GM23338 (cell line): ENCODE results near the gene COX11. TPM values are rescaled to one million over a fixed set of nuclear protein-coding genes. Genes with fewer than 3 reads are reported as not detected.

Source experiments
- ATAC-seq: fragments of 200-7000 bp; cut with Tn5 transposase; 3 replicates; pipeline ENCODE4 v1.9.1; 2020
- DNase-seq: peaks from one replicate; pipeline ENCODE4 v3.0.0-alpha.2; 2015; ENCODE audit warnings: low spot score
- H2AFZ ChIP-seq: fragments of 200-600 bp; sonication (generic); 2 replicates; pipeline ENCODE4 v1.8.0; 2016; ENCODE audit warnings: antibody characterized with exemption, mild to moderate bottlenecking, moderate library complexity
- H3F3A ChIP-seq: fragments of 200-600 bp; sonication (generic); replicated peaks from 2 replicates; pipeline ENCODE4 v1.8.0; 2017; ENCODE audit warnings: antibody characterized with exemption, mixed run types, low read depth
- H3K27ac ChIP-seq: fragments of 200-600 bp; sonication (generic); 2 replicates; pipeline ENCODE4 v1.6.1; 2016; ENCODE audit warnings: low read depth
- H3K27me3 ChIP-seq: fragments of 200-600 bp; sonication (generic); 2 replicates; pipeline ENCODE4 v1.8.0; 2016; ENCODE audit warnings: mild to moderate bottlenecking, mixed run types, moderate library complexity; ENCODE audit not compliant: insufficient read depth
- H3K36me3 ChIP-seq: fragments of 200-600 bp; sonication (generic); 2 replicates; pipeline ENCODE4 v1.8.0; 2016; ENCODE audit warnings: mild to moderate bottlenecking; ENCODE audit not compliant: insufficient read depth
- H3K4me1 ChIP-seq: fragments of 200-600 bp; sonication (generic); 2 replicates; pipeline ENCODE4 v1.8.0; 2016; ENCODE audit warnings: mild to moderate bottlenecking, moderate library complexity; ENCODE audit not compliant: insufficient read depth
- H3K4me2 ChIP-seq: fragments of 200-600 bp; sonication (generic); 2 replicates; pipeline ENCODE4 v1.7.1; 2017; ENCODE audit warnings: mixed run types
- H3K4me3 ChIP-seq: fragments of 200-600 bp; sonication (generic); 2 replicates; pipeline ENCODE4 v1.6.1; 2016; ENCODE audit warnings: mixed run types
- H3K79me2 ChIP-seq: fragments of 200-600 bp; sonication (generic); replicated peaks from 2 replicates; pipeline ENCODE4 v1.8.0; 2017; ENCODE audit warnings: mild to moderate bottlenecking; ENCODE audit not compliant: insufficient read depth
- H3K9me2 ChIP-seq: fragments of 200-600 bp; sonication (generic); 2 replicates; pipeline ENCODE4 v1.8.0; 2017; ENCODE audit not compliant: insufficient read depth
- H4K20me1 ChIP-seq: fragments of 200-600 bp; sonication (generic); replicated peaks from 2 replicates; pipeline ENCODE4 v1.8.0; 2017; ENCODE audit warnings: mild to moderate bottlenecking; ENCODE audit not compliant: insufficient read depth
- H3K27ac Mint-ChIP-seq: 2 replicates; pipeline ENCODE4 v1.8.0; 2020; ENCODE audit warnings: inconsistent platforms, mild to moderate bottlenecking, moderate library complexity, mixed read lengths
- H3K27me3 Mint-ChIP-seq: 3 replicates; pipeline ENCODE4 v1.8.0; 2022; ENCODE audit warnings: low read depth, mild to moderate bottlenecking, moderate library complexity, mixed read lengths, inconsistent platforms; ENCODE audit not compliant: insufficient read depth, poor library complexity
- H3K36me3 Mint-ChIP-seq: 3 replicates; pipeline ENCODE4 v1.8.0; 2021; ENCODE audit warnings: low read depth, mild to moderate bottlenecking, inconsistent platforms, moderate library complexity, mixed read lengths
- H3K4me1 Mint-ChIP-seq: 3 replicates; pipeline ENCODE4 v1.8.0; 2020; ENCODE audit warnings: mild to moderate bottlenecking, inconsistent platforms, mixed read lengths
- H3K4me3 Mint-ChIP-seq: 3 replicates; pipeline ENCODE4 v1.8.0; 2021; ENCODE audit warnings: moderate library complexity, mild to moderate bottlenecking, inconsistent platforms, mixed read lengths
- H3K9me3 Mint-ChIP-seq: 3 replicates; pipeline ENCODE4 v1.8.0; 2020; ENCODE audit warnings: moderate library complexity, mild to moderate bottlenecking, inconsistent platforms, mixed read lengths
- CREB1 ChIP-seq: fragments of 250-450 bp; sonication (Bioruptor Pico); IDR thresholded peaks from 2 replicates; pipeline ENCODE4 v1.5.0; 2020; ENCODE audit warnings: low read depth, mild to moderate bottlenecking, moderate library complexity
- CTCF ChIP-seq, 2 experiments: fragments of 200-600 bp in 1 of 2; sonication (generic) in 1 of 2; conservative IDR thresholded peaks; 2 replicates each; pipeline versions ENCODE4 v1.5.1 to v1.6.1; 2016 to 2017; ENCODE audit warnings: antibody characterized with exemption in 2 of 2, low read depth in 2 of 2, mild to moderate bottlenecking in 2 of 2, moderate library complexity in 1 of 2
- ETS1 ChIP-seq: IDR thresholded peaks from 2 replicates; pipeline ENCODE4 v1.6.1; 2016; ENCODE audit warnings: antibody characterized with exemption
- EZH2 ChIP-seq: fragments of 200-600 bp; sonication (generic); IDR thresholded peaks from one replicate; pipeline ENCODE4 v1.8.0; 2017; ENCODE audit warnings: antibody characterized with exemption, mild to moderate bottlenecking, low read depth; ENCODE audit not compliant: unreplicated experiment
- EZH2phosphoT487 ChIP-seq: fragments of 200-600 bp; sonication (generic); IDR thresholded peaks from one replicate; pipeline ENCODE4 v1.8.1; 2018; ENCODE audit warnings: antibody characterized with exemption; ENCODE audit not compliant: unreplicated experiment
- JUNB ChIP-seq: IDR thresholded peaks from one replicate; pipeline ENCODE4 v1.6.1; 2016; ENCODE audit warnings: antibody characterized with exemption; ENCODE audit not compliant: unreplicated experiment
- NANOG ChIP-seq: IDR thresholded peaks from 2 replicates; pipeline ENCODE4 v1.6.1; 2016; ENCODE audit warnings: antibody characterized with exemption, borderline replicate concordance
- POLR2AphosphoS5 ChIP-seq: IDR thresholded peaks from 2 replicates; pipeline ENCODE4 v1.6.1; 2016; ENCODE audit warnings: antibody characterized with exemption, low read depth
- REST ChIP-seq: IDR thresholded peaks from one replicate; pipeline ENCODE4 v1.6.1; 2018; ENCODE audit warnings: antibody characterized with exemption; ENCODE audit not compliant: unreplicated experiment
- STAT1 ChIP-seq: IDR thresholded peaks from one replicate; pipeline ENCODE4 v1.6.1; 2016; ENCODE audit warnings: antibody characterized with exemption; ENCODE audit not compliant: unreplicated experiment
- ZNF114 ChIP-seq: fragments of 250-450 bp; sonication (Bioruptor Pico); IDR thresholded peaks from 2 replicates; pipeline ENCODE4 v1.5.0; 2020; ENCODE audit warnings: mild to moderate bottlenecking, moderate library complexity
- ZNF331 ChIP-seq: fragments of 250-450 bp; sonication (Bioruptor Pico); IDR thresholded peaks from 2 replicates; pipeline ENCODE4 v1.5.0; 2020; ENCODE audit warnings: low read depth, mild to moderate bottlenecking, moderate library complexity
- ZNF462 ChIP-seq: fragments of 250-450 bp; sonication (Bioruptor Pico); IDR thresholded peaks from 2 replicates; pipeline ENCODE4 v1.5.0; 2020; ENCODE audit warnings: mild to moderate bottlenecking, moderate library complexity
- polyA plus RNA-seq: library from polyadenylated mRNA; unstranded; fragments of >200 nt; fragmentation: Nextera tagmentation; extraction: Ambion mirVana; gene quantifications from 2 replicates; pipeline ENCODE4 v1.2.1, GENCODE V29; 2016
- total RNA-seq: library from RNA; depleted of rRNA; stranded (reverse); fragments of >200 nt; shearing (Covaris generic); gene quantifications from 2 replicates; pipeline ENCODE4 v1.2.3, GENCODE V29; 2014

The COX11 gene
- total and polyA plus RNA-seq, 2 experiments from 2014 or later = 53.7 to 56.7 TPM

- ATAC-seq (no peak), DNase-seq (no peak)
- H3K4me2 ChIP-seq = no peak overlapping the region
- no peaks in the 10 kb centered on the region for H3K4me1 Mint-ChIP-seq
- H3K27ac Mint-ChIP-seq = 0 out of 2 replicates have a peak overlapping the region, but pooled peaks have one; percentile 33
- no peak overlapping the region for H3K27ac ChIP-seq
- no peaks in the 10 kb centered on the region for H3K27me3 ChIP-seq
- 0 out of 2 replicates have a peak, but pooled peaks cover 3% of the 10 kb centered on the region for H4K20me1 ChIP-seq
- no peaks in the 10 kb centered on the region for H3K9me2 ChIP-seq
- H3F3A ChIP-seq = no peaks in the 10 kb centered on the region
- no peaks in the 10 kb centered on the region for H3K9me3 Mint-ChIP-seq
- peaks cover 3% of the 10 kb centered on the region for H3K27me3 Mint-ChIP-seq
- H3K36me3 ChIP-seq = peaks cover 72% of the 10 kb centered on the region
- H2AFZ ChIP-seq = no peak overlapping the region
- H3K36me3 Mint-ChIP-seq = peaks cover 86% of the 10 kb centered on the region
- no peak overlapping the region for H3K4me3 ChIP-seq
- TF ChIP-seq REST = no peak
- TF ChIP-seq ZNF462 (CRISPR knock-in tag) = no peak
- TF ChIP-seq POLR2AphosphoS5 = no peak
- no peak for TF ChIP-seq ZNF114 (CRISPR knock-in tag)
- no peak for TF ChIP-seq JUNB
- TF ChIP-seq STAT1 = no peak
- TF ChIP-seq EZH2 = no peak
- no peak for TF ChIP-seq NANOG
- TF ChIP-seq CTCF (conservative IDR thresholded peaks at IDR 0.05; ENCODE audit: low read depth in 2 of 2) = no peak
- TF ChIP-seq CREB1 (CRISPR knock-in tag) = no peak
- TF ChIP-seq EZH2phosphoT487 = no peak
- TF ChIP-seq ETS1 = no peak
- TF ChIP-seq ZNF331 = no peak
- H3K4me1 ChIP-seq = no peaks in the 10 kb centered on the region
- H3K79me2 ChIP-seq = no peaks in the 10 kb centered on the region
- H3K4me3 Mint-ChIP-seq = no peak overlapping the region
Observed at GRCh38 chr17:54933921-54934320, 34.5 kb downstream of the COX11 start.
